SJSA1 (cell line): ENCODE measurements around the gene RAB3B. TPM values are rescaled to one million over a fixed set of nuclear protein-coding genes. Genes with fewer than 3 reads are reported as not detected.
A peak's percentile ranks its signal among the peaks of the same experiment; 100 is the strongest.
"Not testable (repeated sequence)": the region's sequence is repeated elsewhere in the genome, so short reads cannot be mapped to it uniquely, and the experiment has no call there.

Experiments used
- DNase-seq, 2 experiments: peaks; one replicate each; pipeline ENCODE4 v3.0.0-alpha.2; 2015 to 2020; ENCODE audit warnings: low spot score in 2 of 2, low read depth in 1 of 2
- H3K27ac ChIP-seq: fragments of 250-450 bp; sonication (Bioruptor Pico); 2 replicates; pipeline ENCODE4 v1.5.1; 2020; ENCODE audit warnings: mild to moderate bottlenecking, moderate library complexity
- H3K27me3 ChIP-seq: fragments of 250-450 bp; sonication (Bioruptor Pico); replicated peaks from 2 replicates; pipeline ENCODE4 v1.5.1; 2020; ENCODE audit warnings: mild to moderate bottlenecking, moderate library complexity
- H3K36me3 ChIP-seq: fragments of 250-450 bp; sonication (Bioruptor Pico); 2 replicates; pipeline ENCODE4 v1.5.1; 2020; ENCODE audit warnings: mild to moderate bottlenecking
- H3K4me1 ChIP-seq: fragments of 250-450 bp; sonication (Bioruptor Pico); replicated peaks from 2 replicates; pipeline ENCODE4 v1.6.1; 2021; ENCODE audit warnings: mild to moderate bottlenecking
- H3K4me3 ChIP-seq: fragments of 250-450 bp; sonication (Bioruptor Pico); 2 replicates; pipeline ENCODE4 v1.5.1; 2020; ENCODE audit warnings: mild to moderate bottlenecking
- H3K9me3 ChIP-seq: fragments of 250-450 bp; sonication (Bioruptor Pico); replicated peaks from 2 replicates; pipeline ENCODE4 v1.5.1; 2020; ENCODE audit warnings: mild to moderate bottlenecking
- total RNA-seq: library from RNA; depleted of rRNA; stranded (reverse); fragments of >200 nt; shearing (Covaris generic); gene quantifications from 2 replicates; pipeline ENCODE4 v1.2.3, GENCODE V29; 2014

RAB3B gene
- total RNA-seq, 1 experiment from 2014 or later, result 31.4 TPM

GRCh38 chr1:52007215-52008002, 16.9 kb upstream of the RAB3B start:
- no peaks in the 10 kb centered on the region for H3K9me3 ChIP-seq
- H3K4me1 ChIP-seq, result peaks cover 26% of the 10 kb centered on the region
- H3K4me3 ChIP-seq, result no peak overlapping the region
- H3K27me3 ChIP-seq, result no peaks in the 10 kb centered on the region
- H3K36me3 ChIP-seq, result no peaks in the 10 kb centered on the region
- DNase-seq, result peak in 1 of 2 experiments; percentile 31
- peak overlapping the region; percentile 20 for H3K27ac ChIP-seq

GRCh38 chr1:52006081-52006553, 15.6 kb upstream of the RAB3B start:
- peaks cover 26% of the 10 kb centered on the region for H3K4me1 ChIP-seq
- not testable (repeated sequence) for H3K36me3 ChIP-seq, DNase-seq, H3K9me3 ChIP-seq, H3K27me3 ChIP-seq, H3K4me3 ChIP-seq
- peak overlapping the region; percentile 86 for H3K27ac ChIP-seq

GRCh38 chr1:52005548-52005947, 15.0 kb upstream of the RAB3B start:
- H3K9me3 ChIP-seq, H3K36me3 ChIP-seq, H3K27me3 ChIP-seq, H3K4me3 ChIP-seq: not testable (repeated sequence)
- peak overlapping the region; percentile 86 for H3K27ac ChIP-seq
- H3K4me1 ChIP-seq, result peaks cover 26% of the 10 kb centered on the region
- DNase-seq, result peak; percentile 72 to 92

- no peaks in the 10 kb centered on the region for H3K36me3 ChIP-seq
- no peak for DNase-seq
- H3K4me3 ChIP-seq, result no peak overlapping the region
- no peak overlapping the region for H3K27ac ChIP-seq
- H3K27me3 ChIP-seq, result no peaks in the 10 kb centered on the region
- no peaks in the 10 kb centered on the region for H3K9me3 ChIP-seq
- H3K4me1 ChIP-seq, result peaks cover 26% of the 10 kb centered on the region
These were observed 13.4 kb upstream of the RAB3B start for GRCh38 chr1:52003877-52004276.

GRCh38 chr1:52002038-52002917, 11.8 kb upstream of the RAB3B start:
- H3K4me3 ChIP-seq, result no peak overlapping the region
- peak; percentile 61 to 79 for DNase-seq
- no peaks in the 10 kb centered on the region for H3K9me3 ChIP-seq
- no peaks in the 10 kb centered on the region for H3K27me3 ChIP-seq
- no peak overlapping the region for H3K27ac ChIP-seq
- peaks cover 21% of the 10 kb centered on the region for H3K4me1 ChIP-seq
- no peaks in the 10 kb centered on the region for H3K36me3 ChIP-seq

DNA sequence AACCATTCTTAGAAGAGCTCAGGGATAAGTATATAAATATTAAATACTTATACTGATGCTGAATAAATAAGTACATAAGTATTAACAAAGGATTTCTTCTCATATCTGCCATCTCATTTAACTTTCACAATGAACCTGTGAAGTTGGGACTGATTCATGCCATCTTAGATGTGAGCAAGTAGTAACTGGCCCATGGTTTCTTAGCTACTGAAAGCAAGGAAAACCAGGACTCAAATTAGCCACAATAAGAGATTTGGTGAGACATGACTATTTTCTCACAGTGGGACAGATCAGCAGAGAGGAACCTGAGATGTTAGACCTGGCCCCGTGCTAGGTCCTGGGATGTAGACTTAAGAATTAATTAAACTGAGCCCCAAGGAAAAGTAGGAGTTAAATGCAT, 8.2 kb upstream of the RAB3B start:
- H3K27ac ChIP-seq, result no peak overlapping the region
- DNase-seq, result no peak
- H3K4me1 ChIP-seq, result no peaks in the 10 kb centered on the region
- no peak overlapping the region for H3K4me3 ChIP-seq
- H3K36me3 ChIP-seq, result no peaks in the 10 kb centered on the region
- no peaks in the 10 kb centered on the region for H3K9me3 ChIP-seq
- H3K27me3 ChIP-seq, result no peaks in the 10 kb centered on the region

- DNase-seq, result no peak
- Histone ChIP-seq H3K27me3 (no peaks in the 10 kb centered on the region), H3K9me3 (no peaks in the 10 kb centered on the region), H3K4me3 (no peak overlapping the region), H3K36me3 (no peaks in the 10 kb centered on the region), H3K4me1 (no peaks in the 10 kb centered on the region), H3K27ac (no peak overlapping the region)
These were observed 7.5 kb upstream of the RAB3B start for GRCh38 chr1:51997974-51998382.

DNA sequence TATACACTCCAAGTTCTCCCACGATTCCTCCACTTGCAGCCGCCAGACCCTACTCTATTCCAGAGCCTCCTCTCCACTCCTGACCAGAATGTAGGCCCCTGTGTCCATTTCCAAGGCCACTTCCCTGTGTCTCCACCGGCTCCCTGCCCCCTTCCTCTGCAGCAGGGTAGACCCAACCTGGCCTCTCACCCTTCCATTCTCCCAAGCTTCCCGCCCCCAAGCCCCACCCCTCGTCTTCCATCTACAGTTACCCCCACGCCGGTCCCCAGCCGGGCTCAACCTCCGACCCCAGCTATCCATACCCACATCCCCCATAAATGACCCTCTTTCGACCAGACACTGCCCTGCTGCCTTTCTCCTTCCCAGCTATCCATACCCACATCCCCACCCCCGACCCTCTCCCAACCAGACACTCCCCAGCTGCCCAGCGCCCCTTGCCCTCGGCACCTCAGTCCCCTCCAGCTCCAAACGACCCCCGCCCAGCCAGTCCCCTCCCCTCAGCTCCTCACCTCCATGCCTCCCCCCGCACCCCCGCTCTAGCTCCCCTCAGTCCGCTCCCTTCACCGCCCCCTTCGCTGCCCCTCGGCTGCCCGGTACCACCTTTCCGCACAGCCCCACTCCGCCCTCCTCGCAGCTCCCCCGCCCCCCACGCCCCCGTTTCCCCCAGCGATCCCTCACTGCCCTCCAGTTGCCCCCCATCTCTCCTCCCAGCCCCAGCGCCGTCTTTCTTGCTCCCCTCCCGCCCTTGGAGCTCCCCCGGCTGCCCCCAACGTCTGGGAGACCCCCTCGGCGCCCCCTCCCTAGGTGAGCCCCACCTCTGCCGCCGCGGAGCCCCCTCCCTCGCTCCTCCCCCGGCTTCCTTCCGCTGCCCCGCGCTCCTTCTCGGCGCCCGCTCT, 670 bp downstream of the RAB3B start:
- Histone ChIP-seq H3K9me3 (no peaks in the 10 kb centered on the region), H3K27me3 (no peaks in the 10 kb centered on the region), H3K4me1 (peaks cover 4% of the 10 kb centered on the region), H3K27ac (0 out of 2 replicates have a peak overlapping the region, but pooled peaks have one; percentile 44), H3K4me3 (peak overlapping the region; percentile 90), H3K36me3 (peaks cover 6% of the 10 kb centered on the region)
- no peak for DNase-seq

DNA sequence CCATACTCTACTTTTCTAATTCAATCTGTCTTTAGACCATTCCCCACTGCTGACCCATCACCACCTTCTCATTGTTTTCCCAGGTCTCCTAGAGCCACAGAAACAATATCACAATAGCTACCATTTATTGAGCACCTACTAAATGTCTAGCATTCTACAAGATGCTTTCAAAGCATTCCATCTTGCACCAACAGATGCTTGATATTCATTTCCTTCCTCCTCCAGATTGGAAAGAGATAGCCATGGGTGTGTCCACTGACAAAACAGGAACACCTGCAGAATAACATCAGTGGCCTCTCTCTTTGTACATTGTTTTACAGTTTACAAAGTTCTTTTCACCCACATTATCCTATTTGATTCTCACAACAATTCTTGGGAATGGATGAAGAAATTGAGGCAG, 2.2 kb downstream of the RAB3B start:
- DNase-seq, result no peak
- Histone ChIP-seq H3K36me3 (peaks cover 6% of the 10 kb centered on the region), H3K27ac (no peak overlapping the region), H3K27me3 (no peaks in the 10 kb centered on the region), H3K4me1 (peaks cover 4% of the 10 kb centered on the region), H3K4me3 (no peak overlapping the region), H3K9me3 (no peaks in the 10 kb centered on the region)

DNA sequence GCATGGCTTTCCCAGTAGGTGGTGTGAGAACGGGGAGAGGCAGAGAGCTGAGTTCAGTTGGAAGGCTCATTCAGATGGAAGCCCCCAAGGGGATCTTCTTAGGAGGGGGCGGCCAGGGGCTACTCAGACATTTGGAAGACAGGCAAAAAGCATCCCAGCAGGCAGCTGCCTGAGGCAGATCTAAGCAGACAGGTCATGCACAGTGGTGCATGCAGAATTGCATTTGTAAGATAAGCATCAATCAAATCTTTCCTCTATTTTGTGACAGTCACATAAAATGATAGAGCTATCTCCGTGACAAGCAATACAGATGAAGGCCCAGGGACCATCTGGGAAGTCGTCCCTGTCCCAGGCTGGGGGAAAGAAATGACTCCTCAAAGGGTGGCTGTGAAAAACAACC, 3.8 kb downstream of the RAB3B start:
- Histone ChIP-seq H3K4me3 (no peak overlapping the region), H3K27me3 (no peaks in the 10 kb centered on the region), H3K36me3 (peaks cover 9% of the 10 kb centered on the region), H3K9me3 (no peaks in the 10 kb centered on the region), H3K27ac (no peak overlapping the region), H3K4me1 (peaks cover 4% of the 10 kb centered on the region)
- DNase-seq, result no peak

GRCh38 chr1:51982161-51982560, 8.3 kb downstream of the RAB3B start:
- Histone ChIP-seq H3K4me1 (no peaks in the 10 kb centered on the region), H3K27me3 (no peaks in the 10 kb centered on the region), H3K9me3 (no peaks in the 10 kb centered on the region), H3K36me3 (peaks cover 19% of the 10 kb centered on the region), H3K4me3 (no peak overlapping the region), H3K27ac (no peak overlapping the region)
- no peak for DNase-seq

DNA sequence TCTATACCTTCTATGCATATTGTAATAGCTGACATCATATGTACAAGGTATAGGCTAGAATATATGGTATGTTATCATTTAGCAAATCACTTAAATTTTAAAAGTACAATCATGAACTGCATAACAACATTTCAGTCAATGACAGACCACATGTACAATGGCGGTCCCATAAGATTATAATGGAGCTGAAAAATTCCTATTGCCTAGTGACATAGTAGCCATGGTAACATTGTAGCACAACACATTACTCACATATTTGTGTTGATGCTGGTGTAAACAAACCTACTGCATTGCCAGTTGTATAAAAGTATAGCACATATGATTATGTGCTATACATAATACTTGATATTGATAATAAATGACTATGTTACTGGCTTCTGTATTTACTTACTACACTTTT, 8.9 kb downstream of the RAB3B start:
- DNase-seq, result peak in 1 of 2 experiments; percentile 8
- Histone ChIP-seq H3K4me1 (no peaks in the 10 kb centered on the region), H3K27ac (no peak overlapping the region), H3K36me3 (peaks cover 24% of the 10 kb centered on the region), H3K27me3 (no peaks in the 10 kb centered on the region), H3K4me3 (no peak overlapping the region), H3K9me3 (no peaks in the 10 kb centered on the region)

- Histone ChIP-seq H3K4me1 (peaks cover 10% of the 10 kb centered on the region), H3K9me3 (no peaks in the 10 kb centered on the region), H3K4me3 (no peak overlapping the region), H3K27me3 (no peaks in the 10 kb centered on the region), H3K36me3 (peaks cover 43% of the 10 kb centered on the region), H3K27ac (no peak overlapping the region)
- DNase-seq, result no peak
These were observed 12.4 kb downstream of the RAB3B start for GRCh38 chr1:51978099-51978498.
